GM23338 (cell line): ENCODE measurements around the gene AHI1.

ENCODE experiments used
- CREB1 ChIP-seq: fragments of 250-450 bp; sonication (Bioruptor Pico); IDR thresholded peaks from 2 replicates; pipeline ENCODE4 v1.5.0; 2020; ENCODE audit warnings: low read depth, mild to moderate bottlenecking, moderate library complexity
- EZH2 ChIP-seq: fragments of 200-600 bp; sonication (generic); IDR thresholded peaks from one replicate; pipeline ENCODE4 v1.8.0; 2017; ENCODE audit warnings: antibody characterized with exemption, mild to moderate bottlenecking, low read depth; ENCODE audit not compliant: unreplicated experiment
- EZH2phosphoT487 ChIP-seq: fragments of 200-600 bp; sonication (generic); IDR thresholded peaks from one replicate; pipeline ENCODE4 v1.8.1; 2018; ENCODE audit warnings: antibody characterized with exemption; ENCODE audit not compliant: unreplicated experiment
- JUNB ChIP-seq: IDR thresholded peaks from one replicate; pipeline ENCODE4 v1.6.1; 2016; ENCODE audit warnings: antibody characterized with exemption; ENCODE audit not compliant: unreplicated experiment
- NANOG ChIP-seq: IDR thresholded peaks from 2 replicates; pipeline ENCODE4 v1.6.1; 2016; ENCODE audit warnings: antibody characterized with exemption, borderline replicate concordance
- POLR2AphosphoS5 ChIP-seq: IDR thresholded peaks from 2 replicates; pipeline ENCODE4 v1.6.1; 2016; ENCODE audit warnings: antibody characterized with exemption, low read depth
- ZNF331 ChIP-seq: fragments of 250-450 bp; sonication (Bioruptor Pico); IDR thresholded peaks from 2 replicates; pipeline ENCODE4 v1.5.0; 2020; ENCODE audit warnings: low read depth, mild to moderate bottlenecking, moderate library complexity
- TF ChIP-seq, protein P1 (sequence below), 2 experiments: fragments of 200-600 bp in 1 of 2; sonication (generic) in 1 of 2; conservative IDR thresholded peaks; 2 replicates each; pipeline versions ENCODE4 v1.5.1 to v1.6.1; 2016 to 2017; ENCODE audit warnings: antibody characterized with exemption in 2 of 2, low read depth in 2 of 2, mild to moderate bottlenecking in 2 of 2, moderate library complexity in 1 of 2
- TF ChIP-seq, protein P2 (sequence below): IDR thresholded peaks from 2 replicates; pipeline ENCODE4 v1.6.1; 2016; ENCODE audit warnings: antibody characterized with exemption
- TF ChIP-seq, protein P3 (sequence below): IDR thresholded peaks from one replicate; pipeline ENCODE4 v1.6.1; 2018; ENCODE audit warnings: antibody characterized with exemption; ENCODE audit not compliant: unreplicated experiment

DNA sequence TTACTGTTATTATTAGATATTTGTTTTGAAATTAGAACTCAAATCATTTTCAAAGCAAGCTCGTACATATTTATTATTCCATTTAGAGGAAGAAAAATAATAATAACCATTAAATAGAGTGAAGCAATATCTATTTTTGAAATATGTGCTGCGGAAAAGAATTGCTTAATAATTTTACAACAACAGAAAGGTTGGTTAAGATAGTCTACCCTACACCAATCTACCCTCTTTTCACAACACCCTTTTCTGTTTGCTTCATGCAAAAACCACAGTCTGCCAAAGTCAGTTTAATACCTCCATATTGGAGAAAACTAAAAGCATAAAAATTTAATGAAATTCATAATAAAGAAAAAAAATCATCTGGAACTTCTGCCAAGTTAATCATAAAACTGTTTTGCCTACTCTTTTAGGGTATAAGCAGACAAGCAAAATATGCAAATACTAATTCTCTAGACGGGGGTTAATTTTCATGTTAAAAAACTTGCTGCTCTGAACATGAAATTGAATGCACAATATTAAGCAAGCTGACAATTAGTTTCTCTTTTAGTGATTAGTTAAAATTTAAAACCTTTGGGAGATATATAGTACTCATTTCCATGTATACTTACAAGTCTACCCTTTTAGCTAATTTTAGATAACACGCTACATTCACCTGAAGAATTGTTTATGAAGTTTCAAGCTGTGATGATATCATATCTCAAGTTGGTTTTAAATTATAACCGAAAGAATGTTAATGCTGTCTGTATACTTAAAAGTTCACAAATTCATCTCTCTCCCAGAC lies 100.2 kb downstream of the AHI1 start:
- TF ChIP-seq, protein P1, sequence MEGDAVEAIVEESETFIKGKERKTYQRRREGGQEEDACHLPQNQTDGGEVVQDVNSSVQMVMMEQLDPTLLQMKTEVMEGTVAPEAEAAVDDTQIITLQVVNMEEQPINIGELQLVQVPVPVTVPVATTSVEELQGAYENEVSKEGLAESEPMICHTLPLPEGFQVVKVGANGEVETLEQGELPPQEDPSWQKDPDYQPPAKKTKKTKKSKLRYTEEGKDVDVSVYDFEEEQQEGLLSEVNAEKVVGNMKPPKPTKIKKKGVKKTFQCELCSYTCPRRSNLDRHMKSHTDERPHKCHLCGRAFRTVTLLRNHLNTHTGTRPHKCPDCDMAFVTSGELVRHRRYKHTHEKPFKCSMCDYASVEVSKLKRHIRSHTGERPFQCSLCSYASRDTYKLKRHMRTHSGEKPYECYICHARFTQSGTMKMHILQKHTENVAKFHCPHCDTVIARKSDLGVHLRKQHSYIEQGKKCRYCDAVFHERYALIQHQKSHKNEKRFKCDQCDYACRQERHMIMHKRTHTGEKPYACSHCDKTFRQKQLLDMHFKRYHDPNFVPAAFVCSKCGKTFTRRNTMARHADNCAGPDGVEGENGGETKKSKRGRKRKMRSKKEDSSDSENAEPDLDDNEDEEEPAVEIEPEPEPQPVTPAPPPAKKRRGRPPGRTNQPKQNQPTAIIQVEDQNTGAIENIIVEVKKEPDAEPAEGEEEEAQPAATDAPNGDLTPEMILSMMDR (conservative IDR thresholded peaks at IDR 0.05; ENCODE audit: low read depth in 2 of 2), result no peak
- no peak for TF ChIP-seq EZH2
- TF ChIP-seq POLR2AphosphoS5, result no peak
- TF ChIP-seq CREB1 (CRISPR knock-in tag), result no peak
- no peak for TF ChIP-seq NANOG
- TF ChIP-seq ZNF331 (CRISPR knock-in tag), result no peak
- TF ChIP-seq, protein P2, sequence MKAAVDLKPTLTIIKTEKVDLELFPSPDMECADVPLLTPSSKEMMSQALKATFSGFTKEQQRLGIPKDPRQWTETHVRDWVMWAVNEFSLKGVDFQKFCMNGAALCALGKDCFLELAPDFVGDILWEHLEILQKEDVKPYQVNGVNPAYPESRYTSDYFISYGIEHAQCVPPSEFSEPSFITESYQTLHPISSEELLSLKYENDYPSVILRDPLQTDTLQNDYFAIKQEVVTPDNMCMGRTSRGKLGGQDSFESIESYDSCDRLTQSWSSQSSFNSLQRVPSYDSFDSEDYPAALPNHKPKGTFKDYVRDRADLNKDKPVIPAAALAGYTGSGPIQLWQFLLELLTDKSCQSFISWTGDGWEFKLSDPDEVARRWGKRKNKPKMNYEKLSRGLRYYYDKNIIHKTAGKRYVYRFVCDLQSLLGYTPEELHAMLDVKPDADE, result no peak
- no peak for TF ChIP-seq JUNB
- no peak for TF ChIP-seq EZH2phosphoT487
- TF ChIP-seq, protein P3, sequence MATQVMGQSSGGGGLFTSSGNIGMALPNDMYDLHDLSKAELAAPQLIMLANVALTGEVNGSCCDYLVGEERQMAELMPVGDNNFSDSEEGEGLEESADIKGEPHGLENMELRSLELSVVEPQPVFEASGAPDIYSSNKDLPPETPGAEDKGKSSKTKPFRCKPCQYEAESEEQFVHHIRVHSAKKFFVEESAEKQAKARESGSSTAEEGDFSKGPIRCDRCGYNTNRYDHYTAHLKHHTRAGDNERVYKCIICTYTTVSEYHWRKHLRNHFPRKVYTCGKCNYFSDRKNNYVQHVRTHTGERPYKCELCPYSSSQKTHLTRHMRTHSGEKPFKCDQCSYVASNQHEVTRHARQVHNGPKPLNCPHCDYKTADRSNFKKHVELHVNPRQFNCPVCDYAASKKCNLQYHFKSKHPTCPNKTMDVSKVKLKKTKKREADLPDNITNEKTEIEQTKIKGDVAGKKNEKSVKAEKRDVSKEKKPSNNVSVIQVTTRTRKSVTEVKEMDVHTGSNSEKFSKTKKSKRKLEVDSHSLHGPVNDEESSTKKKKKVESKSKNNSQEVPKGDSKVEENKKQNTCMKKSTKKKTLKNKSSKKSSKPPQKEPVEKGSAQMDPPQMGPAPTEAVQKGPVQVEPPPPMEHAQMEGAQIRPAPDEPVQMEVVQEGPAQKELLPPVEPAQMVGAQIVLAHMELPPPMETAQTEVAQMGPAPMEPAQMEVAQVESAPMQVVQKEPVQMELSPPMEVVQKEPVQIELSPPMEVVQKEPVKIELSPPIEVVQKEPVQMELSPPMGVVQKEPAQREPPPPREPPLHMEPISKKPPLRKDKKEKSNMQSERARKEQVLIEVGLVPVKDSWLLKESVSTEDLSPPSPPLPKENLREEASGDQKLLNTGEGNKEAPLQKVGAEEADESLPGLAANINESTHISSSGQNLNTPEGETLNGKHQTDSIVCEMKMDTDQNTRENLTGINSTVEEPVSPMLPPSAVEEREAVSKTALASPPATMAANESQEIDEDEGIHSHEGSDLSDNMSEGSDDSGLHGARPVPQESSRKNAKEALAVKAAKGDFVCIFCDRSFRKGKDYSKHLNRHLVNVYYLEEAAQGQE, result no peak
